NCI-H2196 (cell line): Measurements from ENCODE around the gene CDY1B.
"Not testable (repeated sequence)": the region's sequence is repeated elsewhere in the genome, so short reads cannot be mapped to it uniquely, and the experiment has no call there.

ENCODE experiments used
- DNase-seq: peaks from one replicate; lab custom pipeline; 2025; ENCODE audit not compliant: unreplicated experiment; lab: John Stamatoyannopoulos, UW

The CDY1B gene, protein sequence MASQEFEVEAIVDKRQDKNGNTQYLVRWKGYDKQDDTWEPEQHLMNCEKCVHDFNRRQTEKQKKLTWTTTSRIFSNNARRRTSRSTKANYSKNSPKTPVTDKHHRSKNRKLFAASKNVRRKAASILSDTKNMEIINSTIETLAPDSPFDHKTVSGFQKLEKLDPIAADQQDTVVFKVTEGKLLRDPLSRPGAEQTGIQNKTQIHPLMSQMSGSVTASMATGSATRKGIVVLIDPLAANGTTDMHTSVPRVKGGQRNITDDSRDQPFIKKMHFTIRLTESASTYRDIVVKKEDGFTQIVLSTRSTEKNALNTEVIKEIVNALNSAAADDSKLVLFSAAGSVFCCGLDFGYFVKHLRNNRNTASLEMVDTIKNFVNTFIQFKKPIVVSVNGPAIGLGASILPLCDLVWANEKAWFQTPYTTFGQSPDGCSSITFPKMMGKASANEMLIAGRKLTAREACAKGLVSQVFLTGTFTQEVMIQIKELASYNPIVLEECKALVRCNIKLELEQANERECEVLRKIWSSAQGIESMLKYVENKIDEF

DNA sequence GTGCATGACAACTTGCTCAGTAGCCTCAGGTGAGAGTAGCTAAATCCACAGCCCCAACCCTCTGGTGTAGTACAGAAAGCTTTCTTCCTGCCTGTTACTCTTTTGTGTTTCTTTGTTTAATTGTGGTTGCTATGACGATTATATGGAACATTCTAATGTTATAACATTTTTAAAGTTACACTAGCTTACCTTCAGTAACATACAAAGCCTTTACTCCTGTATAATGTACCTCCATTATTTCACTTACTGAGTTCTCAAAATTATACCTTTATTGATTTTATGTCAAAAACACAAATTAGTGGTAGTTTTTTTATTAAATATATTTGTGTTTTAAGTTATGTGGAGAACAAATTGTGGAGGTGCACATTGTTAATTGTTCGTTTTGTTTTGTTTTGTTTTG lies at the start of gene CDY1B:
CDY1B (minus strand) TSS at position 101 of the 400 bp plus-strand sequence. CDS start 331 bp downstream, outside the sequence.
- not testable (repeated sequence) for DNase-seq

DNA sequence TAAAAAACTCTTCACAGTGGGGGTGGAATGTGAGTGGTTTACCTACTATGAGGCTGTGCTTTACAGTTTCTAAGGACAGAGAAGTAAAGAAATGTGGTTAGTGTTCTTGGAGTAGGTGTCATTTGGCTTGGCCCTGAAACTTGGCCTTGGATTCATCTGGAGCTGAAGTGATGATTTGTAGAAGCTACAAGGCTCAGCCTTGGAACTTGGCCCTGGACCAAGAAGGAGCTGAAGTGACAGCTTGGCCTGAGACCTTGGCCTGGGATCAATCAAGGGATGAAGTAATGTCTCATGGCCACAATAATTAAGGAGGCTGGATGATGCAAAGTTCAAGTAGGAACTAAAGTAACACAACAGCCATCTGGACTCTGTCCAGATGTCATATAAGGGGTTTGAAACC lies 1.7 kb upstream of the CDY1B start:
- not testable (repeated sequence) for DNase-seq

DNA sequence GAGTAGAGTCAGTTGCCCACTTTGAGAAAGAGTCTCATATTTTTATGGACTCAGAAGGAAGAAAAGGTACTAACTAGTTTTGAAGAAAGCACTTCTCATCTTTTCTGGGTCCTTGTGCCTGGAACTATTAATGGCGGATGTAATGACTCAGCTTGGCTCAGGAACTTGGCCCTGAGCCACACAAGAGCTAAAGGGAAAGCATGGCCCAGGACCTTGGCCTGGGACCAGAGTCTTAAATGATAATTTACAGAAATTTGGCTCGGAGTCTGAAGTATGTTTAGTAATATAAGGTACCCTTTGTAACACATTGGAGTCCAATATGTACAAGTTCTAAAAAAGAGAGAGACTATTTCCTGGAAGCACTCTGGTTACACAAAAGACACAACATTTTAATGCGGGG lies 4.6 kb downstream of the CDY1B start:
- not testable (repeated sequence) for DNase-seq

DNA sequence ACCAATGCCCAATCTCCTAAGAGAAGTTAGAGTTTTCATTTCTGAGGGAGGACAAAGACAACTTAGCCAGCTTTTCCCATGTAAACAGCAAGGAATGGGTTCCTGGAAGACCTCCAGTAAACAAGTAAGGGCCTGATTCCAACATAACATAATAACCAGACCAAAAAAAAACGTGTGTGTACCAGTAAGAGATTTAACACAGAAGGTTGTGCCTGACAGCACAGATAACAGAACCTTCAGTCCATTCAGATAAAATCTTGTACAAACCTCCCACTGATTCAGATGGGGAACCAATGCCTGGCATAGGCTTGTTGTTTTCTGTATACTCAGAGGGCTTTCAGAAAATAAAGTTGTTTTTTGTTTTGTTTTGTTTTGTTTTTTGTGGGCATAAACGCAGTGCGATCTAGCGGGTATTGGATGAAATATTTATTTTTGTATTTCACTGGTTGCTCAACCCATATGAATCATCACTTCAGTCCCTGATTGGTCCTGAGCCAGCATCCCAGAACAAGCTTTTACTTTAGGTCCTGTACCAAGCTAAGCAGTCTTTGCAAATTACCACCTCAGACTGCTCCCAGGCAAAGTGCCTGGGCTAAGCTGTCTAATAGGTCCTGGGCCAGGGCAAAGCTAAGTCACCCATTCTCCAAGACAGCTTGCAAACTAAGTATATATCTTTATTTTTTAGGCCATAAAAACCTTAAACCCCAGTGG lies 8.7 kb downstream of the CDY1B start:
- not testable (repeated sequence) for DNase-seq

DNA sequence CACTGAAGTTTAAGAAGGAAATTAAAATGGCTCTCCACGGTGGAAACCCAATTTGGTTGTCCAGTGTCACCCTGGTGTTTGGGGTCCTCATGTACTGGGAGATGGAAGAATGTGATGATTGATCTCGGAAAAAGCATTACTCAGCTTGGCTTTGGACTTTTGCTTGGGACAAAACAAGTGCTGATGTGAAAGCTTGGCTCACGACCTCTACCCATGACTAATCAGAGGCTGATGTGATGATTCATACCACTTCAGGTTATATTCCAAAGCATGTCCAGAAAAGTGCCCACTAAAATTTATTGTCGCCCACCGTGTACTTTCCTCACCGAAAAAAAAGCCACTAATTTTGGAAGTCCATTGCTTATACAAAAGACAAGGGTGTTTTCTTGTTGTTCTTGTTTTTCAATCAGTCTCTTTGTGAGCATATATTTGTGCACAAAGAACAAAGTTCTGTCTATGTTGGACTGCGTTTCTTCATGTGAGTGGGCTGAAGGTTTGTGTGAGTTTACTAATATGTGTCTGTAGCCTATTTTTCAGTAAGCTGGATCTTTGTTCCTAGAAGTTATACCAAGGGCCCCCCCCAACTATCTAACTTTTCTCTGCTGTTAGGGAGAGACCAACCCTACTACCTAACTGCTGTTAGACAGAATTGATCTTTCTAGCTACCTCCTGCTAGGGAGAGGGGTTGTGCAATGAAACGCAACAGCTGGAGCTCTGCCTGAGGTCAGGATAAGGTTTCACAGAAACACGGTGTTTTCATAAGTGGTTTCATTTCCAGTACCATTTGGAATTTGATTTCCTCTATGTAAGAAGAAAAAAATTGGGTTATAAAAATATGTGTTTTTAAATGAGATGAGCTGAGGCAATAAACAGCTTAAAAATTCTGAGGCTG lies 21.4 kb downstream of the CDY1B start:
- not testable (repeated sequence) for DNase-seq
